CD4-positive, alpha-beta T cell treated with Interferon gamma for 1 hour (primary cell): Measurements from ENCODE around the gene RING1.

Experiments used
- DNase-seq: peaks from one replicate; pipeline ENCODE4 v3.0.0-alpha.2; 2020

The RING1 gene

GRCh38 chr6:33249732-33250630 lies 41.7 kb downstream of the RING1 start:
- no peak for DNase-seq

GRCh38 chr6:33250731-33251130 lies 42.4 kb downstream of the RING1 start:
- DNase-seq, result no peak

DNA sequence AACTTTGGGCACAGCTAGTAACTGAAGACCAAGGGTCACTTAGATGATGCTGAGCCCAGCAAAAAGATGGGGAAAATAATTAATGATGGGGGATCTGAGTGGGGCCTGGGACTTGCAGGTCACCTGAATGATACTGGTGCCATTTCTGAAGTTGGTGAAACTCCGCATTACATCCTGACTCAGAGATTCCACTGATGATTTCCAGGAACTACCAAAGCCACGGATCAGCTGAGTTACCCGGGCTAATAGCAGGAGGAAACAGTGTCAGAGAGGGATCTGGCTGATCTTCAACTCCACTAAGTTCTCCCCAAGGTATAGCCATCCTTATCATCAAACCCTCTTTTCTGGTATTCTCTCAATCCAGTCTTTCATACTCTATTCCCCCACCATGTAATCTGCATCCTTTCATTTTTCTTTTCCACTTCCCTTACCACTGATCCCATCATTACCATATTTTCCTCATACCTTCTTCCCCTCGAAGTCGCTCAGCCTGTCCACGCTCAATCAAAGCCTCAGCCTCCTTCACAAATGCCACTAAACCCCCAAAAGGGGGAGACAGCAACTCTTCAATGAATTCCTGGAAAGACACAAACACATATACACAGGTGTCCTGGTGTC lies 43.2 kb downstream of the RING1 start:
- no peak for DNase-seq

DNA sequence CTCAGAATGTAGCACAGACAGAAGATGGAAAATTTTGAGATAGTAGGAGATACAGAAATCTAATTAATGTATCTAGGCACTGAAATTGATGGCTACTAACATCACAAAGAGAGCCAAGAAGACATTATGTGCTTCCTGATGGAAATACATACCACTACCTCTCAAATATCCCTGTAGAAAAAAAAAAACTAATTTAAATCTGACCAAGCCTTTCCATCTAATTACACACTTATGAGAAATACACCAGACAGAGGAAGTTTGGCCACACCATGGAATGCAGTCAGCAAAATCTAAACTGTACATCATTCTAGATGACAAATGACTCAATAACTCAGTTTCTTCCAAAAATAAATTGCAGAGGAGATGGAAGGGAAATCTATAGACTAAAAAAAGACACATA lies 44.5 kb downstream of the RING1 start:
- DNase-seq, result no peak

DNA sequence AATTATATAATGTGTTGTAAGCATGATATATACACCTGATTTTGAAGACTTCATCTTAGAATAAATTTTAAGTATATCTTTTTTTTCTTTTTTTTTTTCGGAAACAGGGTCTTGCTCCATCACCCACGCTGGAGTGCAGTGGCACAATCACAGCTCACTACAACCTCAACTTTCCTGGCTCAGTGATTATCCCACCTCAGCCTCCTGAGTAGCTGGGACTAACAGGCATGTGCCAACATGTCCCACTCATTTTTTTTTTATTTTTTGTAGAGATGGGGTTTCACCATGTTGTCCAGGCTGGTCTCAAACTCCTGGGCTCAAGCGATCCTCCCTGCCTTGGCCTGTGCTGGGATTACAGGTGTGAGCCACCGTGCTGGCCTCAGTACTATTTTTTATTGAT lies 46.3 kb downstream of the RING1 start:
- DNase-seq, result no peak

DNA sequence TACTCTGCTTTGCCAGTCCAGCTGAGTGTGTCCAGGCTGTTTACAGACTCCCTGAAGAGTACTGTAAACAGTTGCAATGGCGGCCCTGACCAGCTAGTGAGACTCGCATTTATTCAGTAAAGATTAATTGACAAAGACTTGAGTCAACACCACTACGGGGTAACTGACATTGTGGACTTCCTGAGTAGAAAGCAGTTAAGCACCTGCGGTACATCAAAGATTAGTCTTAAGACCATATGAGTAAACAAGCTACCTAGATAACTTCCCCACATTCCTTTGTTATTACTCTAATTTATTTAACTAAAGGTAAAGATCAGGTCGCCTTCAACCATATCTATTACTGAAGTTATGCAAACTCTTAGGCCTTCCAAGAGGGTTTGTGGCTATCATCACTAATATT lies 50.7 kb downstream of the RING1 start:
- no peak for DNase-seq
